Keratinocyte (primary cell): ENCODE measurements around the gene ULK3.

Experiments
- CTCF ChIP-seq, 3 experiments: IDR thresholded peaks in 1 of 3; conservative IDR thresholded peaks in 1 of 3; optimal IDR thresholded peaks in 1 of 3; 2 replicates in 2 of 3; 3 replicates in 1 of 3; pipeline versions ENCODE3 to v1.5.1; 2011; ENCODE audit warnings: low read length in 3 of 3, mild to moderate bottlenecking in 3 of 3, moderate library complexity in 2 of 3, control low read depth in 1 of 3, inconsistent platforms in 1 of 3; ENCODE audit not compliant: insufficient read depth in 2 of 3; ENCODE audit errors: extremely low read depth in 1 of 3
- EZH2 ChIP-seq: IDR thresholded peaks from one replicate; pipeline ENCODE4 v1.6.1; 2012; ENCODE audit warnings: inconsistent platforms, mild to moderate bottlenecking, low read length, moderate library complexity

GRCh38 chr15:74857082-74857655 is 14.2 kb upstream of the ULK3 start:
- TF ChIP-seq CTCF (optimal IDR thresholded peaks at IDR 0.05 in 1 of 3, IDR thresholded peaks at IDR 0.05 in 1 of 3, conservative IDR thresholded peaks at IDR 0.05 in 1 of 3; ENCODE audit: extremely low read depth in 1 of 3, insufficient read depth in 2 of 3, low read length in 3 of 3) (no peak), EZH2 (no peak)
